AG10803 (cell line): Measurements from ENCODE around the gene IKZF1.

Experiments used
- DNase-seq: peaks from one replicate; pipeline ENCODE4 v3.0.0; 2010; ENCODE audit warnings: low read depth
- H3K4me3 ChIP-seq: 2 replicates; pipeline ENCODE4 v1.5.1; 2011; ENCODE audit warnings: mild to moderate bottlenecking, low read length, control low read depth
- TF ChIP-seq, protein P1 (sequence below): conservative IDR thresholded peaks from 2 replicates; pipeline ENCODE4 v1.5.1; 2011; ENCODE audit warnings: mild to moderate bottlenecking, low read length, control low read depth, inconsistent platforms

IKZF1 gene

DNA sequence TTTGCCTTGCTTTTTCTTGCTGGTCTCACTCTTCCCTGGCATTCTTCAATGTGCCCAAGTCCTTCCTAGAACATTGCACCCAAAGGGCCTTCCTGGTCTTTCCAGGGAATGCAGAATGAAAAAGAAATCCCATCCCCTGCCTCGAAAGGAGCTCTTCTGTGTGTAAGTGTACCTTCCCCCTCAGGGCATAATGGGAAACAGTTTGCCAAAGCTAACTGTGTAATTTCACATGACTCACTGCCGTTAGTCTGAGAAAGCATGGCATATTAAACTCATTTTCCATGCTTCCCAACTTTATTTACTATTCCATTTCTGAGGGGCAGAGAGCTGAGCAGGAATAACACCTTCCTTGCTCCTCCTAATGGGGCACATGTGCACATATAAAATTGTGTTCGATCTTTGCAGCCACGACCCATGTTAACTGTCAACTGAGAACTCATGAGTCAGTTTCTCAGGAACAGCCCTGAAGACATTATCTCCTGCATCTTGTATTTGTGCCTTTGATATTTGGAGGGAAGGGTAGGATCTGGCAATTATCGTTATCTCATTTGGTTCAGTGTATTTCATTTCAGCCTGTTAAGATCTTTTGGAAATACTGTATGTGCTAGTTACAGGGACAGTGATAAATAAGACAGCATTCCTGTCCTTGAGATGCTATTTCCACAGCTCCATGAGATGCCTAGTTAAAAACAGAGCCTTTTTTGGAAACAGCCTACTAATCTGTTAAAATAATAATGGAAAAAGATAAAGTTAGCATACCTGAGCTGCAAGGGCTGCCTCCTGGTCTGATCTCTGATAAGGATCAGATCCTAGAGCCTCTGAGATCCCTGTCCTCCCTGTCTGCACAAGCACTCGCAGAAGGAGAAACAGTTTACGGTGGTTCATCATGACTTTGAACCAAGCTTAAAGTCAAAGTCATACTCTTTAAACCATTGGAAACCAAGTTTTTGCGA is 42.3 kb downstream of the IKZF1 start:
- TF ChIP-seq, protein P1, sequence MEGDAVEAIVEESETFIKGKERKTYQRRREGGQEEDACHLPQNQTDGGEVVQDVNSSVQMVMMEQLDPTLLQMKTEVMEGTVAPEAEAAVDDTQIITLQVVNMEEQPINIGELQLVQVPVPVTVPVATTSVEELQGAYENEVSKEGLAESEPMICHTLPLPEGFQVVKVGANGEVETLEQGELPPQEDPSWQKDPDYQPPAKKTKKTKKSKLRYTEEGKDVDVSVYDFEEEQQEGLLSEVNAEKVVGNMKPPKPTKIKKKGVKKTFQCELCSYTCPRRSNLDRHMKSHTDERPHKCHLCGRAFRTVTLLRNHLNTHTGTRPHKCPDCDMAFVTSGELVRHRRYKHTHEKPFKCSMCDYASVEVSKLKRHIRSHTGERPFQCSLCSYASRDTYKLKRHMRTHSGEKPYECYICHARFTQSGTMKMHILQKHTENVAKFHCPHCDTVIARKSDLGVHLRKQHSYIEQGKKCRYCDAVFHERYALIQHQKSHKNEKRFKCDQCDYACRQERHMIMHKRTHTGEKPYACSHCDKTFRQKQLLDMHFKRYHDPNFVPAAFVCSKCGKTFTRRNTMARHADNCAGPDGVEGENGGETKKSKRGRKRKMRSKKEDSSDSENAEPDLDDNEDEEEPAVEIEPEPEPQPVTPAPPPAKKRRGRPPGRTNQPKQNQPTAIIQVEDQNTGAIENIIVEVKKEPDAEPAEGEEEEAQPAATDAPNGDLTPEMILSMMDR = no peak
- DNase-seq = no peak

DNA sequence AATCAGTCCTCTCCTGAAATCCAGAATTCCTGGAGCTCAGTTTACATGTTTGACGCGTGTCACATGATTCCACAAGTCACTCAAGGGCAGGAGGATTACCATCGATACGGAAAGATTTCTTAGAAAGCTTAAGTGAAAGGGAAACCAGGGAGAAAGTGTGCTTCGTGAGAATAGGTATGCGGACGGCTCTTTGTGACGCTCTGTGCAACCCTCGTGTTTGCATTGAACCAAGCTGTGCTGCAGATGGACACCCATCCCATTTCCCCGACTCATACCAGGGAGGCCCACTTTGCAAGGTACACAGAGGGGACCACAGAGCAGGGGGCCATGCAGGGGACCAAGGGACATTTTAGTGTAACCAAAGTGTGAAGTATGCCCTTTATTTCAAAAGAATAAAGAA is 43.2 kb downstream of the IKZF1 start:
- H3K4me3 ChIP-seq = no peak overlapping the region
- DNase-seq = no peak
- TF ChIP-seq, protein P1 = no peak

More for the DNA sequence above, 42.3 kb downstream of the IKZF1 start:
- H3K4me3 ChIP-seq = no peak overlapping the region

DNA sequence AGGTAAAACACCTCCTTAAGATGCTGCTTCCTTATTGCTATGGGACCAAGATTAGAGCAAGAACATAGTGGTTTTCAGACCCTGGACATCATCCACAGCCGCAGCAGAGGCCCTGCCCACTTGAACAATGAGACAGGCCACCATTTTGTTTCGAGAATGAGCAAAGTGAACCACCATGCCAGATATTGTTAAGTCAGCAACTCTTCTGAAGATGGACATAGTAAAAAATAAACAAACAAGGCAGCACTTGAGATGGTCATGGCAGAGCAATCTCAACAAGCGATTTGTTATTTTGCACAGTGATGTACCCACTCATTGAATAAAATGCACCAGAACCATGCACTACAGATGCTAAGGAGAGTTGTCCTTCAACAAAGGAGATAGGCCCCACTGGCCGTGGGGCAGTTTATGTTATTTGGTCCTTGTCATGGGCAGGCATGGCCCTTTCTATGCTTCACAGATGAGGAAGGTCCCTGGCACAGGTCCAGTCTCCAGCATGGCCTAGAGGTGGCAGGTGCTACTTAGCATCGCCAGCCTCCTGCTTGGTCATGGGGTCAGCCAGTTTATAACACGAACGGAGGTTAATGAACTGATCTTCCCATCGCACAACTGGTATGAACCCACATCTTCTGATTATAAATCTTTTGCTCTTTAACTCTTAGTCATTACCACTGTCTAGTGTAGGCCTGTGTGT is 44.1 kb downstream of the IKZF1 start:
- no peak overlapping the region for H3K4me3 ChIP-seq
- DNase-seq = no peak
- TF ChIP-seq, protein P1 = no peak

DNA sequence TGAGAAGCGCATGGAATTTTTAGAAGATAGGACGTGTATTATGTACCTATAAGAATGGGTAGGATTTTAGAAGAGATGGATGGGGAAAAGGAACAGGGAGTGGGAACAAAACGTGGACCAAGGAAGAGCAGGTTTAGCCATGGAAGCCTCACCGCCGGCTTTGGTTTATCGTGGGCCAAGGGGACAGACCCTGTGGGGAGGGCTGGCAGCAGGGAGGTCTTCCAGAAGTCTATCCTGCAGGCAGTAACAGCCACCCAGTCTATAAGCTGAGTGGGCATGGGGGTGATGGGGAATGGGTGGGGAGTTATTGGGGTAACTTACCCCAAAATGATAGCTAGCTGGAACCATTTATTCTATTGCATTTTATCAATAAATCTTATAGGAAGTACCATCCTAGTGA is 44.9 kb downstream of the IKZF1 start:
- DNase-seq = no peak
- TF ChIP-seq, protein P1 = no peak
- H3K4me3 ChIP-seq = no peak overlapping the region

DNA sequence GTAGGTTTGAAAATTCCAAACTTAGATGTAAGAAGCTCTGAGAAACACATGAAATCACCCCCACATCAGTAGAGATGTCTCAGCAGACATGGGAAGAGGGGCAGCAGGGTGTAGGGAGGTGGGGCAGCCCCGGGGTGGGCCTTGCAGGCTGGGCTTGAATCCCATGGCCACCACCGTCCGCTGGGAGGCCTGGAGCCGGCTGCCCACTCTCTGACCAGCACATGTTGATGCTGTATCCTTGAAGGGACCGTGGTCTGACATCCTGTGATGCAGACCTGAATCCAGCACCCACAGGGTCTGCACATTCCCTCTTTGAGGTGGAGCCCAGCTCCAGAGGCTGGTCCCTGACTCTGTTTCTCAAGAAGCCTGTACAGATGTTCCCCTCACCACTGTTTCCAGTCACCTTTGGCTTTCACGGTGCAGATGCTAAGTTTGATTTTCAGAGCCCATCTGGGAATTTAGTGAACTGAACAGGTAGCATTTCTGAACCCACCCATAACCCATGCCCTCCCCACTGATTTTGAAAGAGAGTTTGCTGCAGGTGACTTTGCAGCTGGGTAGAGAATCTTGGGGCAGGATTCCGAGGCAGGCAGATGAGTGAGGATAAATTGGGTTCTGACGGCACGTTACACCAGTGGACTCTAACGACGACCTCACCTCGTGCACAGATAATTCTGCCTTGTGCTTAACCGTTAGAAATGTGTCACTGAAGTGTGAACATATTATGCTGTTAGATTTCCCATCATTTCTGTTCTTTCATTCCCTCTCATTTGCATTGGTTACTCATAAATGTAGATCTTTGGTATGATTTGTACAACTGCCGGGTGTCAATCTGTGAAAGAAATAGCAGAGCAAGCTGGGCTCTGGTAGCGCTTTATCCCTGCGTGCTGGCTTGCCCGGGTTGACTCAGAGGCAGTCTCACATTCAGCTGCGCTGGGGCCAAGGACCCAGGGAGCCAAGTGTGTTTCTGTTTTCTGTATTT is 45.7 kb downstream of the IKZF1 start:
- TF ChIP-seq, protein P1 = no peak
- no peak for DNase-seq
- H3K4me3 ChIP-seq = no peak overlapping the region

DNA sequence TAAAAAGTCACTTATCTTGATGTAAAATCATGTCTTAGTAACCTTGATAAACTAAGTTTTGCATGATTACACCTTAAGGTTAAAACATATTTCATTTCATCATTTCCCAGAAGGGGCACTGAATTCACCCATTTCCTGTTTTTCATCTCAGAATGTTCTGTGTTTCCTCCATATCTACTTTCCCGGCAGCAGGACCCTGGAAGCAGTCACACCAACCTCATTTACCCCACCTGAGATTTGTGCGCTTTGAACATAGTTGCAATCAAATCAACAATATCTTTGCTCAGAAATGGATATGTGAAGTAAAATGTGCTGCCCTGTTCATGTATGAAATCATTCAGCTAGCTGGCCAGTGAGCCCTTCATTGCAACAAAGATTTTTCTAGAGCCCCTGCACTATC is 46.8 kb downstream of the IKZF1 start:
- H3K4me3 ChIP-seq = no peak overlapping the region
- no peak for DNase-seq
- TF ChIP-seq, protein P1 = no peak
